Dendritic cell treated with granulocyte-macrophage colony-stimulating factor and Interleukin-4, amounts not matched to agents 40 ng/mL and 50 ng/mL, for 4 days (primary cell): Measurements from ENCODE around the gene SLCO3A1.

Experiments used
- H3K27ac Mint-ChIP-seq: one replicate; pipeline ENCODE4 v1.8.0; 2022; ENCODE audit warnings: mild to moderate bottlenecking, mixed read lengths
- H3K27me3 Mint-ChIP-seq: one replicate; pipeline ENCODE4 v1.8.0; 2022; ENCODE audit warnings: mild to moderate bottlenecking, mixed read lengths
- H3K36me3 Mint-ChIP-seq: one replicate; pipeline ENCODE4 v1.8.0; 2022; ENCODE audit warnings: low read depth, mixed read lengths
- H3K4me1 Mint-ChIP-seq: one replicate; pipeline ENCODE4 v1.8.0; 2022; ENCODE audit warnings: low read depth, mixed read lengths
- H3K4me3 Mint-ChIP-seq: one replicate; pipeline ENCODE4 v1.8.0; 2022; ENCODE audit warnings: mild to moderate bottlenecking, moderate library complexity, mixed read lengths
- H3K9me3 Mint-ChIP-seq: one replicate; pipeline ENCODE4 v1.8.0; 2022; ENCODE audit warnings: mixed read lengths
- intact Hi-C: fragments of 100-400 bp; cut with micrococcal nuclease; formaldehyde crosslinking; loops from one replicate; pipeline ENCODE4 v1.15.0; 2022

SLCO3A1 gene

DNA sequence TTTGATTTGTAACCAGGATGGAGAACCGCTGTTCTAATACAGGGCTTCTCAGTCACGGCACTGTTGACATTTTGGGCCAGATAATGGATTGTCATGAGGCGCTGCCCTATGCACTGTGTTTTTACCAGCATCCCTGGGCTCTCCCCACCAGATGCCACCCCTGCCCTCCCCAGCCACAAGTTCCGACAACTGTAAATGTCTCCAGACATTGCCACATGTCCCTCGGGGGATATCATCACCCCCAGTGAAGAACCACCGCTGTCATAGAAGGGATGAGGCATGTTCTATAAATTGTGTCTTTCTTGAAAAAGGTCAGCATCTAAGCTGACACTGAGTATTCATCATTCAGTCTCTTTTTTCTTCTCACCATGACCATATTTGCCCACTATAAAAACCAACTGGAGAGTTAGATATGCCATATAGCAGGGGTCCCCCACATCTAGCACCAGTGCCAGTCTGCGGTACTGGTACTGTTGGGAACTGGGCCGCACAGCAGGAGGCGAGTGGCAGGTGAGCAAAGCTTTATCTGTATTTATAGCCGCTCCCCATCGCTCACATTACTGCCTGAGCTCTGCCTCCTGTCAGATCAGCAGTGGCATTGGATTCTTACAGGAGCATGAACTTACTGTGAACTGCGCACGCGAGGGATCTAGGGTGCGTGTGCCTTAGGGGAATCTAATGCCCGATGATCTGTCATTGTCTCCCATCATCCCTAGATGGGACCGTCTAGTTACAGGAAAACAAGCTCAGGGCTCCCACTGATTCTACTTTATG, 279.7 kb downstream of the SLCO3A1 start:
- Mint-ChIP-seq H3K9me3 (no peaks in the 10 kb centered on the region), H3K27me3 (no peaks in the 10 kb centered on the region), H3K36me3 (peaks cover 85% of the 10 kb centered on the region), H3K4me1 (no peaks in the 10 kb centered on the region), H3K27ac (no peak overlapping the region), H3K4me3 (no peak overlapping the region)
- intact Hi-C loops, result no loop called here

GRCh38 chr15:92140796-92141195, 287.3 kb downstream of the SLCO3A1 start:
- H3K4me3 Mint-ChIP-seq, result no peak overlapping the region
- no peaks in the 10 kb centered on the region for H3K27me3 Mint-ChIP-seq
- peaks cover 55% of the 10 kb centered on the region for H3K36me3 Mint-ChIP-seq
- H3K9me3 Mint-ChIP-seq, result no peaks in the 10 kb centered on the region
- intact Hi-C loops, result no loop called here
- H3K4me1 Mint-ChIP-seq, result no peaks in the 10 kb centered on the region
- H3K27ac Mint-ChIP-seq, result no peak overlapping the region

DNA sequence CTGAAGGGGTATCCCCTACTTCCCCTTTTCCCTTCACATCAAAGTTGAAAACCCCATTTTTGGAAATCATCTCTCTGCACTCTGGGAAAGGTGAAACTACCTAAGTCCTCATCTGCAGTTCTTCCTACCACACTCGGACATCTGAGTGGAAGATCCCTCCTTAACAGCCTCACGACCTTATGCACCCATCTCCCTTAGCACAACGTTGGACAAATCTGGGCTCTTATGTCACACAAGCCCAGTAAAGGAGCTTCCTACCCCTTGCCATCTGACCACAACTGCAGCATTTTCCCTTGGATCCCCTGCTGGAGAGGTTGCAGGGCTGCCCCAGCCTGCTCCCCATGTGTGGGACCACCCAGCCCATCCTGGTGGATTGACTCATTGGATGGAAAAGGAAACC, 288.1 kb downstream of the SLCO3A1 start:
- no peaks in the 10 kb centered on the region for H3K9me3 Mint-ChIP-seq
- H3K36me3 Mint-ChIP-seq, result peaks cover 55% of the 10 kb centered on the region
- H3K4me1 Mint-ChIP-seq, result no peaks in the 10 kb centered on the region
- H3K4me3 Mint-ChIP-seq, result no peak overlapping the region
- H3K27ac Mint-ChIP-seq, result no peak overlapping the region
- intact Hi-C loops, result no loop called here
- H3K27me3 Mint-ChIP-seq, result no peaks in the 10 kb centered on the region

- no peak overlapping the region for H3K4me3 Mint-ChIP-seq
- intact Hi-C loops, result no loop called here
- H3K4me1 Mint-ChIP-seq, result no peaks in the 10 kb centered on the region
- no peak overlapping the region for H3K27ac Mint-ChIP-seq
- no peaks in the 10 kb centered on the region for H3K9me3 Mint-ChIP-seq
- no peaks in the 10 kb centered on the region for H3K27me3 Mint-ChIP-seq
- H3K36me3 Mint-ChIP-seq, result peaks cover 61% of the 10 kb centered on the region
Measured at GRCh38 chr15:92142242-92143232, 289.0 kb downstream of the SLCO3A1 start.

DNA sequence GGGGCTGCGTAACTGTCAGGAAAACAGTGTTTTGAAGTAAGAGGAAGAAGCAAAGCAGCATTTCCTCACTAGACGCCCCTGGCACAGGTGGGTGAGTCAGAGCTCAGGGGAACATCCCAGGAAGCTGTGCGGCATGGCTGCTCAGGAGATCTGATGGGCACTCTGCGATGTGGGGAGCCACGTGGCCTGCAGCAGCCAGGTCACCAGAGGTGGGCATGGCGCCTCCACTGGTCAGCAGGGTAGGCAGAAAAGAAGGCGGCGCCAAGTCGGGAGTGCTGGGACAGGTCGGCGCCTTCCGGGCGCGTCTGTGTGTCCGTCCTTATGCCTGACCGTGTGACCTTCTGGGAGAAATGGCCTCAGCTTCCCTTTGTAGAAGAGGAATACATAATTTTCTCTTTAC, 290.3 kb downstream of the SLCO3A1 start:
- no peak overlapping the region for H3K27ac Mint-ChIP-seq
- intact Hi-C loops, result no loop called here
- H3K4me1 Mint-ChIP-seq, result no peaks in the 10 kb centered on the region
- no peaks in the 10 kb centered on the region for H3K9me3 Mint-ChIP-seq
- no peak overlapping the region for H3K4me3 Mint-ChIP-seq
- no peaks in the 10 kb centered on the region for H3K27me3 Mint-ChIP-seq
- H3K36me3 Mint-ChIP-seq, result peaks cover 74% of the 10 kb centered on the region

DNA sequence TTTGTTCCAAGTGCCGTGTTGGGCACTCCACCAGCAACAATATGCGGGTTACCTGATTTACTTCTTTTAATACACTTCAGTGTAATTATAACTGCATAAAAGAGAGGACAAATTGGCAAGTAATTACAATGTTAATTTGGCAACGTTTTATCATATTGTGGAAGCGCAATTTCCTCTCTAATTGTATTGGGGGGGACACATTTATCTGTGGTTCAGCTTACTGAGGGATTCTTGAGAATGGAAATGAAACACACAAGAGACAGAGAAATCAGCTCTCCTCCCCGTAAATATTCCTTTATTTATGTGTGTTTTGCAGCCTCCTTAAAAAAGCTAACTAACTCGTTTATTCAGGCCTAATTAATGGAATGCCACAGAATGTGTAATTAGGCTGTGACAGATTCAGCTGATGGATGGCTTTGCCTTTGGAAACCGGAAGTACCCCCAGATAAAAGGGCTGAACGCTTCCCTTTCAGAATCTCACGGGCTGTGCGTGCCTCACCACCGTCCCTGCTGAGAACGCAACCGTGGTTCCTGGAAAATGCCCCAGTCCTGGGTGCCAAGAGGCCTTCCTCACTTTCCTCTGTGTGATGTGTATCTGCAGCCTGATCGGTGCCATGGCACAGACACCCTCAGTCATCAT, 293.1 kb downstream of the SLCO3A1 start:
- peaks cover 92% of the 10 kb centered on the region for H3K36me3 Mint-ChIP-seq
- H3K27ac Mint-ChIP-seq, result no peak overlapping the region
- no peaks in the 10 kb centered on the region for H3K4me1 Mint-ChIP-seq
- no peak overlapping the region for H3K4me3 Mint-ChIP-seq
- H3K9me3 Mint-ChIP-seq, result no peaks in the 10 kb centered on the region
- intact Hi-C loops, result no loop called here
- no peaks in the 10 kb centered on the region for H3K27me3 Mint-ChIP-seq

DNA sequence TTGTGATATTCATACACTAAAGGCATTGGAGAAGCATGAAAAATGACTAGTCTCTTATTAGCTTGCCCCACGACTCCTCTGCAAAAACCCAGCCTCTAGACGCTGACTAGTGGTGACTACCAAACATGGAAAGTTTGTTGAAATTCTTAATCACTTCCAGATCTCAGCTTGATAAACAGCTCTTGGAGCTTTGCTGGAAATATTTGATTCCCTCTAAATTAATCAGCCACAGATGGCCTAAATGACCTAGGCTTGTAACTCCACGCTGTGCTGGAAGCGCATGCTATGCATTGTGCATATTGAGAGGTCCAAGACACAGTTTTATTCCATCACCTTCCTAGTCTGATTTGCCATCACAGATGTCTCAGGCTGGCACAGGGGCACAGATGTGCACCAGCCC, 295.5 kb downstream of the SLCO3A1 start:
- intact Hi-C loops, result no loop called here
- H3K27me3 Mint-ChIP-seq, result no peaks in the 10 kb centered on the region
- H3K27ac Mint-ChIP-seq, result no peak overlapping the region
- H3K4me1 Mint-ChIP-seq, result no peaks in the 10 kb centered on the region
- peaks cover 97% of the 10 kb centered on the region for H3K36me3 Mint-ChIP-seq
- no peaks in the 10 kb centered on the region for H3K9me3 Mint-ChIP-seq
- H3K4me3 Mint-ChIP-seq, result no peak overlapping the region

DNA sequence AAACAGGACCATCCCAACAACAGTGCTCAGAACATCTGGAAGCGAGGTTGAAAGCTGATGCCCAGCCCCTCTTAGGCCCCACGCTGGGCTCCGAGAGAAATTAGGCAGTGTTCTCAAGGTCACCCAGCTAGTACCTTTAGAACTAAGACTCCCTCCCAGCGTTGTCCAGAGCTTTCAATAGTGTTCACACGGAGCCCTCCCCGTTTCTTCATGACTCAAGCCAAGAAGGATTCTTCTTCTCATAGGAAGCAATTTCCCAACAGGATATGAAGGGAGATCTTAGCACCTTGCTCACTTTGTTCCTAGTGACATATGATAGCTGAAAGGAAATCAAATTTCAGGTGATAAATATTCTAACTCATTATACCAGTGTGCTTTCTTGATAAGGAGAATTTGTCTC, 296.0 kb downstream of the SLCO3A1 start:
- no peaks in the 10 kb centered on the region for H3K27me3 Mint-ChIP-seq
- no peaks in the 10 kb centered on the region for H3K9me3 Mint-ChIP-seq
- no peak overlapping the region for H3K4me3 Mint-ChIP-seq
- intact Hi-C loops, result no loop called here
- peaks cover 100% of the 10 kb centered on the region for H3K36me3 Mint-ChIP-seq
- H3K27ac Mint-ChIP-seq, result no peak overlapping the region
- no peaks in the 10 kb centered on the region for H3K4me1 Mint-ChIP-seq

DNA sequence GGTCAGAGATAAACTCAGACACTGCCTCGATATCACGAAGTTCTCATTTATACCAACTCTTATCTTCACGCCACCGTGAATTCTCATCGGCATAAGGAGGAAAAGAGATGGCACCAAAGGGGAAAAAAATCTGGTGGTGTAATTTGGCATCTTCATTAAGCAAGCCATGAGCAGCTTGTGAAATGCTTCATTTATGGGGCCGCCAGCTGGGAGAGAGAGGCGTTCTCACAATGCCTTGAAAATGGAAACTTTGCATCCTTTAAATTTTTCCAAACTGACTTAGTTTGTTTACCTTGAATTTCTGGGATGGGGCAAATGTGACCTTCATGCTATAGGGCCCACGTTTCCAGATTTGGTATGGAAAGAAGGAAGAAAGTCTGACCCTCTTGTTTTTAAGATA, 297.7 kb downstream of the SLCO3A1 start:
- Mint-ChIP-seq H3K4me3 (no peak overlapping the region), H3K27me3 (no peaks in the 10 kb centered on the region), H3K9me3 (no peaks in the 10 kb centered on the region), H3K4me1 (no peaks in the 10 kb centered on the region), H3K27ac (no peak overlapping the region), H3K36me3 (peaks cover 100% of the 10 kb centered on the region)
- intact Hi-C loops, result no loop called here

DNA sequence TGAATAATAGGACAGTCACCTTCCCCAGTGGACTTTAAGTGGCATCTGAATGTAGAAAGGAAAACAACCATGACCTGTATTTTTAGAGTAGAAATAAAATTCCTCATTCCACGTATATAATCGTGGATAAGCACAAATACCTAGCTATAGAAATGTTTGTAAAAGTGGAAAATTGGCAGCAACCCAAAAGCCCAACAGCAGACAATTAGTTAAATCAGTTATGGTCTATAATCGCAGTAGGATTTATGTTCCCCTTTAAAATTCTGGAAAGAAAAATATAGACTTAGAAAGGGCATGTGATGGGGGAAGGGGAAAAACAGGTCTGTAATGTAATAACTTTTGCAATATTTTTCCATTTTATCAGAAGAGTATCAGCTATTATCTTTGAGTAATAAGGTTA, 298.2 kb downstream of the SLCO3A1 start:
- Mint-ChIP-seq H3K27ac (no peak overlapping the region), H3K4me3 (no peak overlapping the region), H3K27me3 (no peaks in the 10 kb centered on the region), H3K36me3 (peaks cover 98% of the 10 kb centered on the region), H3K4me1 (no peaks in the 10 kb centered on the region), H3K9me3 (no peaks in the 10 kb centered on the region)
- intact Hi-C loops, result no loop called here

- Mint-ChIP-seq H3K4me3 (no peak overlapping the region), H3K4me1 (no peaks in the 10 kb centered on the region), H3K9me3 (no peaks in the 10 kb centered on the region), H3K27ac (no peak overlapping the region), H3K36me3 (peaks cover 97% of the 10 kb centered on the region), H3K27me3 (no peaks in the 10 kb centered on the region)
- intact Hi-C loops, result no loop called here
Measured at GRCh38 chr15:92152983-92153382, 299.5 kb downstream of the SLCO3A1 start.

DNA sequence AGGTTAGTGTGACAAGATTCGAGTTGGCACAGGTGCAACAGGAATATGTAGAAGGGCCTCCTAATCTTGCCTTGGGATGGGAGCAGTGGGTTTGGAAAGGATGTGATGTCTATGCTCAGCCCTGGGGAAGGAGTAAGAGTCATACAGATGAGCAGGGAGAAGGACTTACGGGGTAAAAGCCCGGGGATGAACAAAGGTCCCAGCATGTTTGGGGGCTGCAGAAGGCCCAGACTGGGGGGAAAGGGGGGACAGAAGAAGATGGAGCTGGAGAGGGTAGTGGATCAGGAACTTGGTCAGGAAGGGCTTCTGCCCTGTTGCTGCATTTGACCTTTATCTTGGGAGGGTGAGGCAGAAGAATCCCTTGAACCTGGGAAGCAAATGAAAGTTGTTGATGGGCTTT, 300.1 kb downstream of the SLCO3A1 start:
- H3K27ac Mint-ChIP-seq, result no peak overlapping the region
- H3K27me3 Mint-ChIP-seq, result no peaks in the 10 kb centered on the region
- no peaks in the 10 kb centered on the region for H3K4me1 Mint-ChIP-seq
- H3K9me3 Mint-ChIP-seq, result no peaks in the 10 kb centered on the region
- no peak overlapping the region for H3K4me3 Mint-ChIP-seq
- intact Hi-C loops, result no loop called here
- H3K36me3 Mint-ChIP-seq, result peaks cover 97% of the 10 kb centered on the region

- Mint-ChIP-seq H3K9me3 (no peaks in the 10 kb centered on the region), H3K4me1 (peaks cover 7% of the 10 kb centered on the region), H3K4me3 (no peak overlapping the region), H3K27me3 (no peaks in the 10 kb centered on the region), H3K27ac (no peak overlapping the region), H3K36me3 (peaks cover 89% of the 10 kb centered on the region)
- intact Hi-C loops, result no loop called here
Measured at GRCh38 chr15:92155934-92156333, 302.4 kb downstream of the SLCO3A1 start.
